LNCaP clone FGC (cell line): ENCODE data around the gene EDA.

ENCODE experiments used
- DNase-seq: peaks from one replicate; pipeline ENCODE4 v3.0.0-alpha.2; 2011; ENCODE audit warnings: low read depth
- H3K4me3 ChIP-seq: 2 replicates; pipeline ENCODE4 v1.5.1; 2011; ENCODE audit warnings: mild to moderate bottlenecking, low read depth, low read length, control low read depth
- TF ChIP-seq, protein P1 (sequence below): IDR thresholded peaks from 2 replicates; pipeline ENCODE4 v1.5.1; 2012; ENCODE audit warnings: mild to moderate bottlenecking; ENCODE audit not compliant: control insufficient read depth, insufficient read depth; ENCODE audit errors: extremely low read depth

The EDA gene

DNA sequence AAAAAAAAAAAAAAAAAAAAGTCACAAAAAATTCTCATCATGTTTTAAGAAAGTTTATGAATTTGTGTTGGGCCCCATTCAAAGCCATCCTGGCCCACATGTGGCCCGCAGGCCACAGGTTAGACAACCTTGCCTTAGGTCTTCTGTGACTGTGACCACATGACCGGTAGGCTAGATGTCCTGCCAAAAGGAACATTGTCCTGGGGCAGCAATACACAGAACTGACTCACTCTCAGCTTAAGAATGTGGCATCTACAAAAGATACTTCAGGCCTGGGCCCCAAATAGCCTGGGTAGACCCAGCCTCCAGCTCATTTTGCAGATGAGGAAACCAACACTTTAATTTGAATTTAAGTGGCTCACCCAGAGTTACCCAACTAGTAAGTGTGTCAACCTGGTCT is 423.8 kb downstream of the EDA start:
- TF ChIP-seq, protein P1, sequence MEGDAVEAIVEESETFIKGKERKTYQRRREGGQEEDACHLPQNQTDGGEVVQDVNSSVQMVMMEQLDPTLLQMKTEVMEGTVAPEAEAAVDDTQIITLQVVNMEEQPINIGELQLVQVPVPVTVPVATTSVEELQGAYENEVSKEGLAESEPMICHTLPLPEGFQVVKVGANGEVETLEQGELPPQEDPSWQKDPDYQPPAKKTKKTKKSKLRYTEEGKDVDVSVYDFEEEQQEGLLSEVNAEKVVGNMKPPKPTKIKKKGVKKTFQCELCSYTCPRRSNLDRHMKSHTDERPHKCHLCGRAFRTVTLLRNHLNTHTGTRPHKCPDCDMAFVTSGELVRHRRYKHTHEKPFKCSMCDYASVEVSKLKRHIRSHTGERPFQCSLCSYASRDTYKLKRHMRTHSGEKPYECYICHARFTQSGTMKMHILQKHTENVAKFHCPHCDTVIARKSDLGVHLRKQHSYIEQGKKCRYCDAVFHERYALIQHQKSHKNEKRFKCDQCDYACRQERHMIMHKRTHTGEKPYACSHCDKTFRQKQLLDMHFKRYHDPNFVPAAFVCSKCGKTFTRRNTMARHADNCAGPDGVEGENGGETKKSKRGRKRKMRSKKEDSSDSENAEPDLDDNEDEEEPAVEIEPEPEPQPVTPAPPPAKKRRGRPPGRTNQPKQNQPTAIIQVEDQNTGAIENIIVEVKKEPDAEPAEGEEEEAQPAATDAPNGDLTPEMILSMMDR, result no peak
- peak; percentile 40 for DNase-seq
- no peak overlapping the region for H3K4me3 ChIP-seq

DNA sequence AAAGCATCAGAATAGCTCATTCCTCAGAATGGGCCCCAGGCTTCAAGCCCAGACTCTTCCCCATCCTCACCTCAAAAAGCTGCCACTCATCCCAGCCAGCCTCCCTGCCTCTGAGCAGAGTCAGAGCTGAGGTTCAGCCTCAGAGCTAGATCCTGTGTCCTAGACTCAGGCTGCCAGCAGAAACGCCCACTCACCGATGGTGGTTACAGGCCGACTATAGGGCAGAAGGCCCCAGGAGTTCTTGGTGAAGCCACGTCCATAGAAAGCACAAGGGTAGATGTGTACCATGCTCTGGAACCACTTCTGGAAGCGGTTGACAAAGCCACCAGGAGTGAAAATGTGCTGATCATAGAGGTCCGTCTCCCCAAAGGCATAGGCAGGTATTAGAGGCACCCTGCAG is 426.1 kb downstream of the EDA start:
- TF ChIP-seq, protein P1, result no peak
- no peak overlapping the region for H3K4me3 ChIP-seq
- no peak for DNase-seq

DNA sequence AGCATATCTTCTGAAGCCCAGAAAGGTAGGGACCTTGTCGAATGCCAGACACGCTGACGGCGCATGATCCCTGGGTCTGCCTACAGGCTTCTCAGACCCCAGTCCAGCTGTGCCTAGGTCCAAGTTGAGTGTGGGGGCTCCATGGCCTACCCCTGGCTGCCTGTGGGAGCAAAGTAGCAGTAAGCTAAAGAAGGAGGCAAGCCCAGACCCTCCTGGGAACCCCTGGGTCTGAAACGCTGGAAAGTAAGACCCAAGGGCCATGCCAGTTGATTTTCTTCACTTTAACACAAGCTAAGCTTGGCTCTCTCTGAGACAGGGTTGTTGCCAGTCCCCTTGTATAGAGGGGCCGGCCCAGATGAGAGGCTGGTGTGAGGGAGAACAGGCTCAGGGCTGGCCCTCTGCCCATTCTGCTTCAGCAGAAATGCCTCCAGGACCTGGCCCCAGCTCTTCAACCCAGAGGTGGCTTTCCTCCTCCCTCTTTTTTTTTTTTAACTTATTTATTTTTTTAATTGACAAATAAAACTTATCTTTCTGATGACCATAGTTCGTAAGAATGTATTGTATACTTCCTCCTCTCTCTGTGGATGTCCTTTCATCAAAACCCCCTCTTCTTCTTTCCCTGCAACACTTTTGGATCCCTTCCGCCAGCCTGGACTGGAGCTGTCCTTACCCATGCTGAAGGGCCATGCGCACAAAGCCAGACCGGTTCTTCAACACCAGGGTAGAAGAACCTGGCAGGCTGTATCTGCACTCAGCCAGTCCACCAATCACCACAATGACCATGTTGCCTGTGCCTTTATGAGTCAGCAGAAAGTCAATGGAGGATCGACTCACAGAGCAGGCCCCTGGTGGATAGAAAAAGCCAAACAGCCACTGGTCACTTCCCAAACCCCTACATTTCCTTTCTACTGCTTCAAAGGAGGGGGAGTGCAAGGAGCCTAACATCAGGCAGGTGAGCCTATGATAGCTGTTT is 426.8 kb downstream of the EDA start:
- H3K4me3 ChIP-seq, result no peak overlapping the region
- DNase-seq, result peak; percentile 40
- TF ChIP-seq, protein P1, result no peak

DNA sequence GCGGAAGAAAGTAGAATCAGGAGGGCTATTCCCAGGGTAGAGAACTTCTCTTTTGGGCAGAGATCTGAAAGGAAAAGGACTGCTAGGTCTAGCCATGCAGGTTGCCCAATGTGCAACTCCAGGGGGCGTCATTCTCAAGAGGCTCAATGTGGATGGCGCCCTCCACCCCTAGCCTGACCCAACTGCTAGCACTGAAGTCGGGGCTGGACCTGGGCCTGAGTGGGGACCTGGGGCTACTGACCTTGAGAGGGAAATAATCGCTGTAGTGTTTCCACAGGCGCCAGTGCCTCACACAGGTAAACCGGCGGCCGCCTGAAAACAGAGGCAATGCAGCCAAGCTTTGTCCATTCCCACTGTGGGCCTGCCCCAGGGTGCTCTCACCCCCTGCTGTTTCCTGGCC is 427.8 kb downstream of the EDA start:
- no peak overlapping the region for H3K4me3 ChIP-seq
- TF ChIP-seq, protein P1, result no peak
- no peak for DNase-seq

DNA sequence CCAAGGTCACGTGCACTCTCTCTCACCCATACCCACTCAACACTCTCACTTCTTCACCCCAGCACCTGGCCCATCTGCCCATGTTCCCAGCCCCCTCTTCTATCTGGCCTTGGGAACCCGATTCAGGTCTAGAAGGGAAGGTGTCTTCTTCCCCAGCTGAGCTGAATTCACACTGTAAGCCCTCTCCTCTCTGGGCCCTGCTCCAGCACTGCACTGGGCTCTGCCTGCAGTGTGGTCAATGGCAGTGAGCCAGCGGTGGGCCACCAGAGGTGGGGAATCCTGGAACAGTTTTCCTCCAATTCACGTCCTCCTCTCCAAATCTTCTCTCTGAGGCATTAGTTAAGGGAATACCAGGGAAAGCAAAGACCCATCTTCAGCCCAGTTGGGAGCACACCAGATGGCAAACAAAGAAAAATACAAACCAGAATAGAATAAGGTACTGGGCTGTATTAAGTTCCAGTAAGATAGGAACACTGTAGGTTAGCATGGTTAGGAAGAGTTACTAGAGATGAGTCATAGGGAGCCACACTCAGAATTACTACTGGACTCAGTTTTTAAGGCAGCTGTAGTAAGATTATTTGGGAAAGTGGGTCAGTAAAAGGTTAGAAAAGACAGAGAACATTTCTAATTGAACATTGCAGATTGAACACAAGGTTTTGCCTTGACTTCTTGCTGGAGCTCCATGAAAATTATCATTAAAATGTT is 428.8 kb downstream of the EDA start:
- TF ChIP-seq, protein P1, result no peak
- no peak for DNase-seq
- H3K4me3 ChIP-seq, result no peak overlapping the region

DNA sequence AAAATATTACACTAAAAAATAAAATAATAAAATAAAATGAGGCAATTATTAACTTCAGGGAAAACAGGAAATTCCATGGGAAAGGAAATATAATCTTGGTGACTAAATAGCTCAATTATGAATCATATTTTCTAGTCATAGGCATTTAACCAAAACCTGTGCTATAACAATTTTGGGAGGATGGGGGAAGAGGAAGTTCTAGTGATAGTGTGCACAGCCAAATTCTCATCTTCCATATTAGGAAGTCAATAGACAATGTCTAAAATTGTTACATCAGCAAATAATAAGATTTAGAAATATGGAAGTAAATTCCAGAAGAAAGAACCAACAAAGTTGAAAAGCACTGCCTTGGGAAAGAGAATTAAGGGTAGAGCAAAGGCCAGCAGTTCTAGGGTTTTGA is 431.1 kb downstream of the EDA start:
- TF ChIP-seq, protein P1, result no peak
- H3K4me3 ChIP-seq, result no peak overlapping the region
- no peak for DNase-seq
